ENCODE data around the gene PNMA1. TPM values are rescaled to one million over a fixed set of nuclear protein-coding genes. Genes with fewer than 3 reads are reported as not detected.

The PNMA1 gene
- total and polyA plus RNA-seq, 2 of the 13 experiments (the other 11 are each of a cell fraction or from before 2014, with no cell fraction given) = 7.0 to 8.3 TPM

- TF ChIP-seq SNAI1 (CRISPR knock-in tag; IDR thresholded peaks at IDR 0.05; ENCODE audit: borderline replicate concordance) (no peak), ZNF17 (CRISPR knock-in tag; IDR thresholded peaks at IDR 0.05) (no peak), ISX (CRISPR knock-in tag; conservative IDR thresholded peaks at IDR 0.05) (no peak), LBX2 (CRISPR knock-in tag; IDR thresholded peaks at IDR 0.05; ENCODE audit: borderline replicate concordance) (no peak), FOSL2 (CRISPR knock-in tag; IDR thresholded peaks at IDR 0.05) (peak; percentile 25; the same call in 1 of the 2 replicates), NR2F1 (CRISPR knock-in tag; IDR thresholded peaks at IDR 0.05) (no peak), HDAC2 (CRISPR knock-in tag; IDR thresholded peaks at IDR 0.05) (peak; percentile 58; the same call in 1 of the 2 replicates), MTA3 (CRISPR knock-in tag; IDR thresholded peaks at IDR 0.05) (no peak), KDM5A (IDR thresholded peaks at IDR 0.05; ENCODE audit: borderline replicate concordance, low read length) (no peak), TARDBP (CRISPR knock-in tag; IDR thresholded peaks at IDR 0.05) (no peak), ZNF232 (CRISPR knock-in tag; IDR thresholded peaks at IDR 0.05; ENCODE audit: borderline replicate concordance) (no peak), MXD1 (CRISPR knock-in tag; IDR thresholded peaks at IDR 0.05) (no peak), HMG20B (CRISPR knock-in tag; conservative IDR thresholded peaks at IDR 0.05) (0 out of 2 replicates have a peak, but pooled peaks have one; percentile 26), TFDP1 (CRISPR knock-in tag; IDR thresholded peaks at IDR 0.05; ENCODE audit: borderline replicate concordance) (peak; percentile 45; the same call in 1 of the 2 replicates), EHMT2 (IDR thresholded peaks at IDR 0.05; ENCODE audit: borderline replicate concordance, low read depth, low read length) (no peak), PHF5A (CRISPR knock-in tag; IDR thresholded peaks at IDR 0.05; ENCODE audit: low read depth, unreplicated experiment) (no peak), EP300 (IDR thresholded peaks at IDR 0.05; ENCODE audit: low read depth in 2 of 2, low read length in 2 of 2) (peak in 1 of 2 experiments; percentile 45; a peak in 1 of 4 replicates), EP300 (CRISPR knock-in tag; IDR thresholded peaks at IDR 0.05; ENCODE audit: borderline replicate concordance) (no peak), NCOA2 (CRISPR knock-in tag; IDR thresholded peaks at IDR 0.05) (peak; percentile 36; the same call in 1 of the 2 replicates)
- TF ChIP-seq, protein P1, sequence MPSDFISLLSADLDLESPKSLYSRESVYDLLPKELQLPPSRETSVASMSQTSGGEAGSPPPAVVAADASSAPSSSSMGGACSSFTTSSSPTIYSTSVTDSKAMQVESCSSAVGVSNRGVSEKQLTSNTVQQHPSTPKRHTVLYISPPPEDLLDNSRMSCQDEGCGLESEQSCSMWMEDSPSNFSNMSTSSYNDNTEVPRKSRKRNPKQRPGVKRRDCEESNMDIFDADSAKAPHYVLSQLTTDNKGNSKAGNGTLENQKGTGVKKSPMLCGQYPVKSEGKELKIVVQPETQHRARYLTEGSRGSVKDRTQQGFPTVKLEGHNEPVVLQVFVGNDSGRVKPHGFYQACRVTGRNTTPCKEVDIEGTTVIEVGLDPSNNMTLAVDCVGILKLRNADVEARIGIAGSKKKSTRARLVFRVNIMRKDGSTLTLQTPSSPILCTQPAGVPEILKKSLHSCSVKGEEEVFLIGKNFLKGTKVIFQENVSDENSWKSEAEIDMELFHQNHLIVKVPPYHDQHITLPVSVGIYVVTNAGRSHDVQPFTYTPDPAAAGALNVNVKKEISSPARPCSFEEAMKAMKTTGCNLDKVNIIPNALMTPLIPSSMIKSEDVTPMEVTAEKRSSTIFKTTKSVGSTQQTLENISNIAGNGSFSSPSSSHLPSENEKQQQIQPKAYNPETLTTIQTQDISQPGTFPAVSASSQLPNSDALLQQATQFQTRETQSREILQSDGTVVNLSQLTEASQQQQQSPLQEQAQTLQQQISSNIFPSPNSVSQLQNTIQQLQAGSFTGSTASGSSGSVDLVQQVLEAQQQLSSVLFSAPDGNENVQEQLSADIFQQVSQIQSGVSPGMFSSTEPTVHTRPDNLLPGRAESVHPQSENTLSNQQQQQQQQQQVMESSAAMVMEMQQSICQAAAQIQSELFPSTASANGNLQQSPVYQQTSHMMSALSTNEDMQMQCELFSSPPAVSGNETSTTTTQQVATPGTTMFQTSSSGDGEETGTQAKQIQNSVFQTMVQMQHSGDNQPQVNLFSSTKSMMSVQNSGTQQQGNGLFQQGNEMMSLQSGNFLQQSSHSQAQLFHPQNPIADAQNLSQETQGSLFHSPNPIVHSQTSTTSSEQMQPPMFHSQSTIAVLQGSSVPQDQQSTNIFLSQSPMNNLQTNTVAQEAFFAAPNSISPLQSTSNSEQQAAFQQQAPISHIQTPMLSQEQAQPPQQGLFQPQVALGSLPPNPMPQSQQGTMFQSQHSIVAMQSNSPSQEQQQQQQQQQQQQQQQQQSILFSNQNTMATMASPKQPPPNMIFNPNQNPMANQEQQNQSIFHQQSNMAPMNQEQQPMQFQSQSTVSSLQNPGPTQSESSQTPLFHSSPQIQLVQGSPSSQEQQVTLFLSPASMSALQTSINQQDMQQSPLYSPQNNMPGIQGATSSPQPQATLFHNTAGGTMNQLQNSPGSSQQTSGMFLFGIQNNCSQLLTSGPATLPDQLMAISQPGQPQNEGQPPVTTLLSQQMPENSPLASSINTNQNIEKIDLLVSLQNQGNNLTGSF (CRISPR knock-in tag; IDR thresholded peaks at IDR 0.05) = no peak
- TF ChIP-seq, protein P2, sequence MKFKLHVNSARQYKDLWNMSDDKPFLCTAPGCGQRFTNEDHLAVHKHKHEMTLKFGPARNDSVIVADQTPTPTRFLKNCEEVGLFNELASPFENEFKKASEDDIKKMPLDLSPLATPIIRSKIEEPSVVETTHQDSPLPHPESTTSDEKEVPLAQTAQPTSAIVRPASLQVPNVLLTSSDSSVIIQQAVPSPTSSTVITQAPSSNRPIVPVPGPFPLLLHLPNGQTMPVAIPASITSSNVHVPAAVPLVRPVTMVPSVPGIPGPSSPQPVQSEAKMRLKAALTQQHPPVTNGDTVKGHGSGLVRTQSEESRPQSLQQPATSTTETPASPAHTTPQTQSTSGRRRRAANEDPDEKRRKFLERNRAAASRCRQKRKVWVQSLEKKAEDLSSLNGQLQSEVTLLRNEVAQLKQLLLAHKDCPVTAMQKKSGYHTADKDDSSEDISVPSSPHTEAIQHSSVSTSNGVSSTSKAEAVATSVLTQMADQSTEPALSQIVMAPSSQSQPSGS (CRISPR knock-in tag; IDR thresholded peaks at IDR 0.05) = no peak
These were observed 49.2 kb upstream of the PNMA1 start (continued) for GRCh38 chr14:73763396-73763795.

Measured in HepG2 (cell line).